ENCODE results near the gene RHBDL1. TPM values are rescaled to one million over a fixed set of nuclear protein-coding genes. Genes with fewer than 3 reads are reported as not detected.

Gene RHBDL1
- total RNA-seq, 4 donors from 2014 or later = 1.1 to 1.5 (median 1.3) TPM; not detected in 1

GRCh38 chr16:673399-673991 is 2.0 kb upstream of the RHBDL1 start:
- TF ChIP-seq CTCF (IDR thresholded peaks at IDR 0.05) = no peak
- TF ChIP-seq POLR2AphosphoS5 (IDR thresholded peaks at IDR 0.05) = no peak
- TF ChIP-seq POLR2A (IDR thresholded peaks at IDR 0.05) = no peak
- TF ChIP-seq EP300 (IDR thresholded peaks at IDR 0.05) = no peak
- H3K27me3 ChIP-seq = peaks cover 8% of the 10 kb centered on the region
- H3K36me3 ChIP-seq = peaks cover 0 to 50% of the 10 kb centered on the region in 2 donors
- ATAC-seq = no peak
- H3K9me3 ChIP-seq = no peaks in the 10 kb centered on the region
- peaks cover 0 to 44% (median 24%) of the 10 kb centered on the region in 3 donors for H3K4me1 ChIP-seq
- no CpG with 5 or more reads among the region's 18 CpGs for WGBS, 2 donors (ENCODE audit: low coverage in 1 of 2)
- H3K27ac ChIP-seq = no peak overlapping the region
- H3K4me3 ChIP-seq = no peak overlapping the region

- Histone ChIP-seq H3K27ac (peak overlapping the region in 3 of 4 donors; percentile 6 to 50 (median 48)), H3K36me3 (peaks cover 0 to 46% of the 10 kb centered on the region in 2 donors), H3K4me1 (peaks cover 0 to 44% (median 20%) of the 10 kb centered on the region in 3 donors), H3K27me3 (peaks cover 8% of the 10 kb centered on the region), H3K9me3 (no peaks in the 10 kb centered on the region), H3K4me3 (no peak overlapping the region)
- no peak for ATAC-seq
- TF ChIP-seq POLR2AphosphoS5 (IDR thresholded peaks at IDR 0.05) (no peak), POLR2A (IDR thresholded peaks at IDR 0.05) (no peak), CTCF (IDR thresholded peaks at IDR 0.05) (no peak)
- no CpG with 5 or more reads among the region's 22 CpGs for WGBS, 2 donors (ENCODE audit: low coverage in 1 of 2)
These were observed 1.1 kb upstream of the RHBDL1 start for GRCh38 chr16:674214-674881.

- no peak for ATAC-seq
- H3K27me3 ChIP-seq = peaks cover 8% of the 10 kb centered on the region
- H3K4me3 ChIP-seq = peak overlapping the region in 1 of 2 donors; percentile 49
- H3K36me3 ChIP-seq = peaks cover 0 to 29% of the 10 kb centered on the region in 2 donors
- WGBS, 2 donors (ENCODE audit: low coverage in 1 of 2) = 29% methylated on average over 4 of the region's 25 CpGs; no CpG with 5 or more reads in 1 of the 2 donors
- no peaks in the 10 kb centered on the region for H3K9me3 ChIP-seq
- TF ChIP-seq CTCF (IDR thresholded peaks at IDR 0.05) = no peak
- no peak for TF ChIP-seq EP300 (IDR thresholded peaks at IDR 0.05)
- no peak for TF ChIP-seq POLR2A (IDR thresholded peaks at IDR 0.05)
- no peak for TF ChIP-seq POLR2AphosphoS5 (IDR thresholded peaks at IDR 0.05)
- H3K27ac ChIP-seq = peak overlapping the region in 3 of 4 donors; percentile 48 to 69 (median 50)
- peaks cover 0 to 42% (median 23%) of the 10 kb centered on the region in 3 donors for H3K4me1 ChIP-seq
These were observed 553 bp downstream of the RHBDL1 start for GRCh38 chr16:675884-676564.

- no peak for ATAC-seq
- H3K4me1 ChIP-seq = peaks cover 0 to 47% (median 29%) of the 10 kb centered on the region in 3 donors
- H3K27me3 ChIP-seq = peaks cover 8% of the 10 kb centered on the region
- WGBS, 2 donors (ENCODE audit: low coverage in 1 of 2) = no CpG with 5 or more reads among the region's 21 CpGs
- no peaks in the 10 kb centered on the region for H3K9me3 ChIP-seq
- no peak overlapping the region for H3K4me3 ChIP-seq
- no peak overlapping the region for H3K27ac ChIP-seq
- peaks cover 0 to 26% of the 10 kb centered on the region in 2 donors for H3K36me3 ChIP-seq
- TF ChIP-seq POLR2AphosphoS5 (IDR thresholded peaks at IDR 0.05) (no peak), EP300 (IDR thresholded peaks at IDR 0.05) (no peak), POLR2A (IDR thresholded peaks at IDR 0.05) (no peak), CTCF (IDR thresholded peaks at IDR 0.05) (no peak)
These were observed 1.1 kb downstream of the RHBDL1 start for GRCh38 chr16:676565-676902.
